SJSA1 (cell line): ENCODE data around the gene PCDHB2. TPM values are rescaled to one million over a fixed set of nuclear protein-coding genes. Genes with fewer than 3 reads are reported as not detected.
"Not testable (repeated sequence)": the region's sequence is repeated elsewhere in the genome, so short reads cannot be mapped to it uniquely, and the experiment has no call there.

Source experiments
- DNase-seq, 2 experiments: peaks; one replicate each; pipeline ENCODE4 v3.0.0-alpha.2; 2015 to 2020; ENCODE audit warnings: low spot score in 2 of 2, low read depth in 1 of 2
- H3K27ac ChIP-seq: fragments of 250-450 bp; sonication (Bioruptor Pico); 2 replicates; pipeline ENCODE4 v1.5.1; 2020; ENCODE audit warnings: mild to moderate bottlenecking, moderate library complexity
- H3K27me3 ChIP-seq: fragments of 250-450 bp; sonication (Bioruptor Pico); replicated peaks from 2 replicates; pipeline ENCODE4 v1.5.1; 2020; ENCODE audit warnings: mild to moderate bottlenecking, moderate library complexity
- H3K36me3 ChIP-seq: fragments of 250-450 bp; sonication (Bioruptor Pico); 2 replicates; pipeline ENCODE4 v1.5.1; 2020; ENCODE audit warnings: mild to moderate bottlenecking
- H3K4me1 ChIP-seq: fragments of 250-450 bp; sonication (Bioruptor Pico); replicated peaks from 2 replicates; pipeline ENCODE4 v1.6.1; 2021; ENCODE audit warnings: mild to moderate bottlenecking
- H3K4me3 ChIP-seq: fragments of 250-450 bp; sonication (Bioruptor Pico); 2 replicates; pipeline ENCODE4 v1.5.1; 2020; ENCODE audit warnings: mild to moderate bottlenecking
- H3K9me3 ChIP-seq: fragments of 250-450 bp; sonication (Bioruptor Pico); replicated peaks from 2 replicates; pipeline ENCODE4 v1.5.1; 2020; ENCODE audit warnings: mild to moderate bottlenecking
- total RNA-seq: library from RNA; depleted of rRNA; stranded (reverse); fragments of >200 nt; shearing (Covaris generic); gene quantifications from 2 replicates; pipeline ENCODE4 v1.2.3, GENCODE V29; 2014; rRNA removed

The PCDHB2 gene
- total RNA-seq, 1 experiment from 2014 or later = 5.4 TPM

DNA sequence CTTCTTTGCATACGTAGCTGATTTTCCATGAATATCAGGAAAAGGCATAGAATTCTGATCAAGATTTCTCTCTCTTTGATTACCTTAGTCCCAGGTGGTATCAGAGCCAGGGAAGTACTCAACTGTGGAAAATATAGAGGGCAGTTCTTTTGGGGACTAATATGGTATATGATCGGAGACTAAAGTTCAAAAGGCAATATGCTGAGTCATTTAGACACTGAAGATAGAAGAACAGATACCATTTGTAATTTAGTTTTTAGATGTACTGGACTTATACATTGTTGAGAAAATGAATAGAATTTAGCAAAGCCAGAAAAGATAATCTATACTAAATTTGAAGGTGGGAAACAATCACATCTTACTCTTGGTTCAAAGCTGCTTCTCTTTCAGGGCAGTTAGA, 10.9 kb downstream of the PCDHB2 start:
- Histone ChIP-seq H3K4me1 (no peaks in the 10 kb centered on the region), H3K36me3 (no peaks in the 10 kb centered on the region), H3K27ac (no peak overlapping the region), H3K4me3 (no peak overlapping the region), H3K27me3 (no peaks in the 10 kb centered on the region), H3K9me3 (peaks cover 12% of the 10 kb centered on the region)
- no peak for DNase-seq

DNA sequence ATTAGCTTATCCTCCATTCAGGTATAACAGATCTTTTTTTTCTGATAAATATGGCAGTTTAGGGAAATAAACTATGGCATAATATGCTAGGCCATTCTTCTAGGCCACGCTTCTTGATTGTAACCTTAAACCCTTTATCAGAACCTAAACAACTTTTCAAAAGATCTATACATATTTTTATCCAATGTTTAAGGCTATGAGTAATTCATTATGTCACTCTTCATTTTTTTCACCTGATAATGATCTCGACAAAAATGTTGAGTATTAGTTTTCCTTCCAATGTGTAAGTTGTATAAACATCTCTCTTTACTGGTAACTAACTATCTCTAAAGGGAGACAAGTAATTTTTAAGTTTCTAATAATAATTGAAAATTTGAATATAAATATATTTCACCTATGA, 24.8 kb downstream of the PCDHB2 start:
- Histone ChIP-seq H3K36me3 (no peaks in the 10 kb centered on the region), H3K4me1 (no peaks in the 10 kb centered on the region), H3K9me3 (0 out of 2 replicates have a peak, but pooled peaks cover 5% of the 10 kb centered on the region), H3K27me3 (no peaks in the 10 kb centered on the region), H3K4me3 (no peak overlapping the region), H3K27ac (no peak overlapping the region)
- no peak for DNase-seq

DNA sequence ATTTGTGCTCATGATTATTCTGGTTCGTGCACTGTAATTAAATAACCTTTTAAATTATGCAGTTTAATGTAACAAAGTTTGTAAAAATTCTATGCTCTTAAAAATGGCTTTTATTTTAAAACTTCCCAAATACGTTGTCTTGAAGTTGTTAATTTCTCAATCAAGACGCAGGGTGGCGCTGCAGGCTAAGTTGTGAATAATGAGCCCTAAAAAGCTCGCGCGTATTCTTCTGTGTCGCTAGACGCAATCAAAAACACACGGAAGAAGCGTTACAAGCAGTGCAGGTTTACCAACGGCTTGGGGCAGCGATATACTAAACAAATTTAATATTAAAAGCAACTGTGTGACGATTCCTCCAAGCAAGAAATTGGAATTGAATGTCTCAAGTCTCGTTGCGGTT, 27.1 kb downstream of the PCDHB2 start, which contains the start of gene PCDHB4:
PCDHB4 (plus strand) TSS at position 256 of the 400 bp plus-strand sequence. CDS start 181 bp downstream, outside the sequence.
- Histone ChIP-seq H3K4me1 (no peaks in the 10 kb centered on the region), H3K27ac (no peak within 1 kb of the TSS), H3K9me3 (0 out of 2 replicates have a peak, but pooled peaks cover 3% of the 10 kb centered on the region), H3K27me3 (no peaks in the 10 kb centered on the region), H3K4me3 (no peak within 1 kb of the TSS), H3K36me3 (no peaks in the 10 kb centered on the region)
- DNase-seq = no peak

DNA sequence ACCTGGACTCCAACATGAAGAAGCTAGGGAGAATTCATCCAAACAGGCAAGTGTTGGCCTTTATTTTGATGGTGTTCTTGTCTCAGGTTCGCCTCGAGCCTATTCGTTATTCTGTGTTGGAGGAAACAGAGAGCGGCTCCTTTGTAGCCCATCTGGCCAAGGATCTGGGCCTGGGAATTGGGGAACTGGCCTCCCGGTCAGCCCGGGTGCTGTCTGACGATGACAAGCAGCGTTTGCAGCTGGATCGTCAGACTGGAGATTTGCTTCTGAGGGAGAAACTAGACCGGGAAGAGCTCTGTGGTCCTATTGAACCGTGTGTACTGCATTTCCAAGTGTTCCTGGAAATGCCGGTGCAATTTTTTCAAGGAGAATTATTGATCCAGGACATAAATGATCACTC, 27.6 kb downstream of the PCDHB2 start:
- H3K9me3 ChIP-seq = no peaks in the 10 kb centered on the region
- no peaks in the 10 kb centered on the region for H3K27me3 ChIP-seq
- no peak overlapping the region for H3K4me3 ChIP-seq
- no peaks in the 10 kb centered on the region for H3K36me3 ChIP-seq
- no peak for DNase-seq
- H3K27ac ChIP-seq = no peak overlapping the region
- no peaks in the 10 kb centered on the region for H3K4me1 ChIP-seq

DNA sequence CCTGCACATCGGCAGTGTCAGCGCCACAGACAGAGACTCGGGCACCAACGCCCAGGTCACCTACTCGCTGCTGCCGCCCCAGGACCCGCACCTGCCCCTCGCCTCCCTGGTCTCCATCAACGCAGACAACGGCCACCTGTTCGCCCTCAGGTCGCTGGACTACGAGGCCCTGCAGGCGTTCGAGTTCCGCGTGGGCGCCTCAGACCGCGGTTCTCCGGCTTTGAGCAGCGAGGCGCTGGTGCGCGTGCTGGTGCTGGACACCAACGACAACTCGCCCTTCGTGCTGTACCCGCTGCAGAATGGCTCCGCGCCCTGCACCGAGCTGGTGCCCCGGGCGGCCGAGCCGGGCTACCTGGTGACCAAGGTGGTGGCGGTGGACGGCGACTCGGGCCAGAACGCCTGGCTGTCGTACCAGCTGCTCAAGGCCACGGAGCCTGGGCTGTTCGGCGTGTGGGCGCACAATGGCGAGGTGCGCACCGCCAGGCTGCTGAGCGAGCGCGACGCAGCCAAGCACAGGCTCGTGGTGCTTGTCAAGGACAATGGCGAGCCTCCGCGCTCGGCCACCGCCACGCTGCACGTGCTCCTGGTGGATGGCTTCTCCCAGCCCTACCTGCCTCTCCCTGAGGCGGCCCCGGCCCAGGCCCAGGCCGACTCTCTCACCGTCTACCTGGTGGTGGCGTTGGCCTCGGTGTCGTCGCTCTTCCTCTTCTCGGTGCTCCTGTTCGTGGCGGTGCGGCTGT, 29.2 kb downstream of the PCDHB2 start:
- H3K9me3 ChIP-seq, DNase-seq, H3K27me3 ChIP-seq, H3K36me3 ChIP-seq, H3K4me1 ChIP-seq, H3K27ac ChIP-seq, H3K4me3 ChIP-seq: not testable (repeated sequence)

DNA sequence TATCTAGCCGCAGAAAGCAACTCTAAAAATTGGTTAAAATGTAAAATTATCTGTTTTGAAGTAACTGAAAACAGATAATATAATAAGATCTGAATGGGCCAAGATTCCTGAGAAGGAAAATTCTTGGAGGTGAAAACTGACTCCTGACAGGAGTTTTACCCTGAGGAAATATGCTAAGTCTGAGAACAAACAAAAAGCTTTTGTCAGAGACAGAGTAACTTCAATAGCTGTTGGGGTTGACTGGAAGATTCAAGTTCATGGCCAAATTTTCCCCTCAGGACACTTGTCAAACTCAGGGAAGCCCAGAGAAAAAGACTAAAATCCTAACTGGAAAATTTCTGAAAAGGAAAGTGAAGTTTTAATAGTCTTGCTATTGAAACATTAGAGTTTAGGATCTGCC, 32.9 kb downstream of the PCDHB2 start:
- Histone ChIP-seq H3K4me1 (no peaks in the 10 kb centered on the region), H3K36me3 (no peaks in the 10 kb centered on the region), H3K9me3 (no peaks in the 10 kb centered on the region), H3K27me3 (no peaks in the 10 kb centered on the region), H3K4me3 (no peak overlapping the region), H3K27ac (no peak overlapping the region)
- DNase-seq = no peak

DNA sequence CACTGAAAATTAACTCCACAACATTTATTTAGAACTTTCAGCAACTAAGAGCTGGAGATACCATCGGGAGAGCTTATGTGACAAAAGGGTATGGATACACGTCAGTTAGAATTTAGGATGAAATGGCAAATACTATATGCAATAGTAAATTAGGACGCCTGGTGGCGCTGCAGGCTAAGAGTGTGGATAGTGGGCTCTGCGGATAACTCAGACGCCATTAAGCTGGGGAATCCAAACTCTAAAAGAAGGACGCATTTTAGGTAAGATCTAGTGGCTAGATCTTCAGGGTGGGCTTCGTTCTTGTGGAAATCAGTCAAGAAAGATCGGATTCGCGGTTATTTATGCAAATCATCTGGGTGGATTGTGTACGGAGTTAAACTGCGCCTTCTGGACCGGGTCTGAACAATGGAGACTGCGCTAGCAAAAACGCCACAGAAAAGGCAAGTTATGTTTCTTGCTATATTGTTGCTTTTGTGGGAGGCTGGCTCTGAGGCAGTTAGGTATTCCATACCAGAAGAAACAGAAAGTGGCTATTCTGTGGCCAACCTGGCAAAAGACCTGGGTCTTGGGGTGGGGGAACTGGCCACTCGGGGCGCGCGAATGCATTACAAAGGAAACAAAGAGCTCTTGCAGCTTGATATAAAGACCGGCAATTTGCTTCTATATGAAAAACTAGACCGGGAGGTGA, 40.8 kb downstream of the PCDHB2 start, which contains the start of gene PCDHB5:
PCDHB5 (plus strand) TSS at position 177 of the 688 bp plus-strand sequence; CDS start at position 406, 229 bp downstream.
- Histone ChIP-seq H3K4me3 (peak within 1 kb of the TSS; percentile 46), H3K4me1 (no peaks in the 10 kb centered on the region), H3K36me3 (no peaks in the 10 kb centered on the region), H3K27me3 (no peaks in the 10 kb centered on the region), H3K9me3 (peaks cover 7% of the 10 kb centered on the region; the same call in 1 of the 2 replicates), H3K27ac (peak within 1 kb of the TSS; percentile 21)
- DNase-seq = peak in 1 of 2 experiments; percentile 72

DNA sequence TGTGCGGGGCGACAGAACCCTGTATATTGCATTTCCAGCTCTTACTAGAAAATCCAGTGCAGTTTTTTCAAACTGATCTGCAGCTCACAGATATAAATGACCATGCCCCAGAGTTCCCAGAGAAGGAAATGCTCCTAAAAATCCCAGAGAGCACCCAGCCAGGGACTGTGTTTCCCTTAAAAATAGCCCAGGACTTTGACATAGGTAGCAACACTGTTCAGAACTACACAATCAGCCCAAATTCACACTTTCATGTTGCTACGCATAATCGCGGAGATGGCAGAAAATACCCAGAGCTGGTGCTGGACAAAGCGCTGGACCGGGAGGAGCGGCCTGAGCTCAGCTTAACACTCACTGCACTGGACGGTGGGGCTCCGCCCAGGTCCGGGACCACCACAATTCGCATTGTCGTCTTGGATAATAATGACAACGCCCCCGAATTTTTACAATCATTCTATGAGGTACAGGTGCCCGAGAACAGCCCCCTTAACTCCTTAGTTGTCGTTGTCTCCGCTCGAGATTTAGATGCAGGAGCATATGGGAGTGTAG, 41.4 kb downstream of the PCDHB2 start:
- DNase-seq = no peak
- H3K36me3 ChIP-seq = no peaks in the 10 kb centered on the region
- H3K27ac ChIP-seq = no peak overlapping the region
- H3K4me3 ChIP-seq = peak overlapping the region; percentile 46
- H3K9me3 ChIP-seq = peaks cover 7% of the 10 kb centered on the region; the same call in 1 of the 2 replicates
- no peaks in the 10 kb centered on the region for H3K27me3 ChIP-seq
- no peaks in the 10 kb centered on the region for H3K4me1 ChIP-seq

DNA sequence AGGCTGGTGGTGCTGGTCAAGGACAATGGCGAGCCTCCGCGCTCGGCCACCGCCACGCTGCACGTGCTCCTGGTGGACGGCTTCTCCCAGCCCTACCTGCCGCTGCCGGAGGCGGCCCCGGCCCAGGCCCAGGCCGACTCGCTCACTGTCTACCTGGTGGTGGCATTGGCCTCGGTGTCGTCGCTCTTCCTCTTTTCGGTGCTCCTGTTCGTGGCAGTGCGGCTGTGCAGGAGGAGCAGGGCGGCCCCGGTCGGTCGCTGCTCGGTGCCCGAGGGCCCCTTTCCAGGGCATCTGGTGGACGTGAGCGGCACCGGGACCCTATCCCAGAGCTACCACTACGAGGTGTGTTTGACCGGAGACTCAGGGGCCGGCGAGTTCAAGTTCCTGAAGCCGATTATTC, 42.9 kb downstream of the PCDHB2 start:
- not testable (repeated sequence) for H3K27ac ChIP-seq, H3K36me3 ChIP-seq, H3K9me3 ChIP-seq, H3K4me1 ChIP-seq, DNase-seq, H3K27me3 ChIP-seq, H3K4me3 ChIP-seq

Other genes with a start within 250 kb of the PCDHB2 start
- gene PCDHA9, start 246.2 kb upstream of the PCDHB2 start, total RNA-seq = under 0.01 TPM in 1 of 2 replicates, not detected in the other
- gene PCDHA10, start 238.7 kb upstream of the PCDHB2 start, total RNA-seq = not detected in 2 replicates
- not detected in 2 replicates for gene PCDHA11, start 225.7 kb upstream of the PCDHB2 start, total RNA-seq
- not detected in 2 replicates for gene PCDHA12, start 219.3 kb upstream of the PCDHB2 start, total RNA-seq
- not detected in 2 replicates for gene PCDHA13, start 212.5 kb upstream of the PCDHB2 start, total RNA-seq
- 0.28 TPM in 1 of 2 replicates, not detected in the other for gene PCDHAC1, start 168.3 kb upstream of the PCDHB2 start, total RNA-seq
- gene PCDHAC2, start 128.1 kb upstream of the PCDHB2 start, total RNA-seq = 0.03 TPM in 1 of 2 replicates, not detected in the other
- not detected in 2 replicates for gene PCDHB1, start 43.2 kb upstream of the PCDHB2 start, total RNA-seq
- 0.37 and 1.2 TPM in 2 replicates for gene PCDHB3, start 5.9 kb downstream of the PCDHB2 start, total RNA-seq
- gene PCDHB4, start 27.2 kb downstream of the PCDHB2 start, total RNA-seq = 0.32 TPM in 1 of 2 replicates, not detected in the other
- gene PCDHB5, start 40.6 kb downstream of the PCDHB2 start, total RNA-seq = 25.2 and 27.3 TPM in 2 replicates
- gene PCDHB6, start 55.4 kb downstream of the PCDHB2 start, total RNA-seq = 0.29 and 0.50 TPM in 2 replicates
- 0.85 and 0.87 TPM in 2 replicates for gene PCDHB7, start 78.0 kb downstream of the PCDHB2 start, total RNA-seq
- gene PCDHB8, start 83.2 kb downstream of the PCDHB2 start, total RNA-seq = 0.75 and 1.8 TPM in 2 replicates
- 11.9 and 16.3 TPM in 2 replicates for gene PCDHB16, start 87.8 kb downstream of the PCDHB2 start, total RNA-seq
- 2.7 and 3.8 TPM in 2 replicates for gene PCDHB9, start 92.5 kb downstream of the PCDHB2 start, total RNA-seq
- 3.3 and 4.7 TPM in 2 replicates for gene PCDHB10, start 97.7 kb downstream of the PCDHB2 start, total RNA-seq
- gene PCDHB11, start 105.0 kb downstream of the PCDHB2 start, total RNA-seq = 0.34 TPM in 1 of 2 replicates, not detected in the other
- gene PCDHB12, start 114.1 kb downstream of the PCDHB2 start, total RNA-seq = 1.8 and 6.2 TPM in 2 replicates
- gene PCDHB13, start 119.3 kb downstream of the PCDHB2 start, total RNA-seq = 1.3 and 1.7 TPM in 2 replicates
- 18.6 and 28.4 TPM in 2 replicates for gene PCDHB14, start 128.7 kb downstream of the PCDHB2 start, total RNA-seq
- gene PCDHB15, start 150.8 kb downstream of the PCDHB2 start, total RNA-seq = 0.74 and 1.0 TPM in 2 replicates
- gene SLC25A2, start 209.4 kb downstream of the PCDHB2 start, total RNA-seq = 0.11 and 0.75 TPM in 2 replicates
- gene TAF7, start 226.2 kb downstream of the PCDHB2 start, total RNA-seq = 147 and 154 TPM in 2 replicates
- gene PCDHGA1, start 235.9 kb downstream of the PCDHB2 start, total RNA-seq = 2.2 and 3.1 TPM in 2 replicates
- 1.2 and 2.1 TPM in 2 replicates for gene PCDHGA2, start 244.1 kb downstream of the PCDHB2 start, total RNA-seq
- 0.26 TPM in 1 of 2 replicates, not detected in the other for gene PCDHGA3, start 249.2 kb downstream of the PCDHB2 start, total RNA-seq